Lower lobe of right lung (tissue), 2 donors: Measurements from ENCODE around the gene VPS26C. TPM values are rescaled to one million over a fixed set of nuclear protein-coding genes. Genes with fewer than 3 reads are reported as not detected.

Experiments
- ATAC-seq, 2 donors: fragments of 200-7000 bp; cut with Tn5 transposase; one replicate each; pipeline ENCODE4 v1.9.1; 2020 to 2022; ENCODE audit warnings: mild to moderate bottlenecking in 2 of 2, moderate library complexity in 2 of 2
- DNase-seq: peaks from one replicate; pipeline ENCODE4 v3.0.0-alpha.2; 2020
- H3K27ac ChIP-seq: fragments of 200-600 bp; one replicate; pipeline ENCODE4 v1.8.0; 2022
- H3K27me3 ChIP-seq: fragments of 200-600 bp; one replicate; pipeline ENCODE4 v1.8.0; 2022; ENCODE audit warnings: low read depth
- H3K36me3 ChIP-seq: fragments of 200-600 bp; one replicate; pipeline ENCODE4 v1.8.0; 2022; ENCODE audit warnings: mild to moderate bottlenecking
- H3K4me1 ChIP-seq: fragments of 200-600 bp; one replicate; pipeline ENCODE4 v1.8.0; 2022
- H3K4me3 ChIP-seq: fragments of 200-600 bp; one replicate; pipeline ENCODE4 v1.8.0; 2022; ENCODE audit warnings: mild to moderate bottlenecking
- H3K9me3 ChIP-seq: fragments of 200-600 bp; one replicate; pipeline ENCODE4 v1.8.0; 2022
- intact Hi-C: fragments of 100-400 bp; cut with DNase I; formaldehyde crosslinking; loops from one replicate; pipeline ENCODE4 v1.11.0; 2022
- total RNA-seq: library from RNA; stranded (reverse); fragmentation: NEBNext Ultra II Directional; extraction: Animal tissue kit (Norgen Biotek cat#: 25700); gene quantifications from one replicate; pipeline ENCODE4 v1.2.1, GENCODE V29; 2021
- TF ChIP-seq, protein P1 (sequence below): fragments of 200-600 bp; IDR thresholded peaks from one replicate; pipeline ENCODE4 v1.8.0; 2022; ENCODE audit warnings: antibody characterized with exemption, mild to moderate bottlenecking
- donor health status: DM: no; HTN: yes; CAD: no; lungs with severe emphysema.

Gene VPS26C
- total RNA-seq, 1 donor from 2014 or later, result 62.2 TPM

GRCh38 chr21:37251294-37251634 is 15.9 kb downstream of the VPS26C start:
- no peaks in the 10 kb centered on the region for H3K27me3 ChIP-seq
- ATAC-seq, result no peak
- H3K4me3 ChIP-seq, result no peak overlapping the region
- intact Hi-C loops, result no loop called here
- TF ChIP-seq, protein P1, sequence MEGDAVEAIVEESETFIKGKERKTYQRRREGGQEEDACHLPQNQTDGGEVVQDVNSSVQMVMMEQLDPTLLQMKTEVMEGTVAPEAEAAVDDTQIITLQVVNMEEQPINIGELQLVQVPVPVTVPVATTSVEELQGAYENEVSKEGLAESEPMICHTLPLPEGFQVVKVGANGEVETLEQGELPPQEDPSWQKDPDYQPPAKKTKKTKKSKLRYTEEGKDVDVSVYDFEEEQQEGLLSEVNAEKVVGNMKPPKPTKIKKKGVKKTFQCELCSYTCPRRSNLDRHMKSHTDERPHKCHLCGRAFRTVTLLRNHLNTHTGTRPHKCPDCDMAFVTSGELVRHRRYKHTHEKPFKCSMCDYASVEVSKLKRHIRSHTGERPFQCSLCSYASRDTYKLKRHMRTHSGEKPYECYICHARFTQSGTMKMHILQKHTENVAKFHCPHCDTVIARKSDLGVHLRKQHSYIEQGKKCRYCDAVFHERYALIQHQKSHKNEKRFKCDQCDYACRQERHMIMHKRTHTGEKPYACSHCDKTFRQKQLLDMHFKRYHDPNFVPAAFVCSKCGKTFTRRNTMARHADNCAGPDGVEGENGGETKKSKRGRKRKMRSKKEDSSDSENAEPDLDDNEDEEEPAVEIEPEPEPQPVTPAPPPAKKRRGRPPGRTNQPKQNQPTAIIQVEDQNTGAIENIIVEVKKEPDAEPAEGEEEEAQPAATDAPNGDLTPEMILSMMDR, result no peak
- no peak for DNase-seq
- H3K9me3 ChIP-seq, result no peaks in the 10 kb centered on the region
- H3K36me3 ChIP-seq, result no peaks in the 10 kb centered on the region
- H3K27ac ChIP-seq, result no peak overlapping the region
- peaks cover 11% of the 10 kb centered on the region for H3K4me1 ChIP-seq

- peaks cover 23% of the 10 kb centered on the region for H3K4me1 ChIP-seq
- no peaks in the 10 kb centered on the region for H3K27me3 ChIP-seq
- DNase-seq (no peak), ATAC-seq (no peak)
- H3K9me3 ChIP-seq, result no peaks in the 10 kb centered on the region
- H3K4me3 ChIP-seq, result no peak overlapping the region
- intact Hi-C loops, result no loop called here
- no peak overlapping the region for H3K27ac ChIP-seq
- no peaks in the 10 kb centered on the region for H3K36me3 ChIP-seq
- TF ChIP-seq, protein P1, result no peak
These were observed 17.8 kb downstream of the VPS26C start for GRCh38 chr21:37249112-37249904.

DNA sequence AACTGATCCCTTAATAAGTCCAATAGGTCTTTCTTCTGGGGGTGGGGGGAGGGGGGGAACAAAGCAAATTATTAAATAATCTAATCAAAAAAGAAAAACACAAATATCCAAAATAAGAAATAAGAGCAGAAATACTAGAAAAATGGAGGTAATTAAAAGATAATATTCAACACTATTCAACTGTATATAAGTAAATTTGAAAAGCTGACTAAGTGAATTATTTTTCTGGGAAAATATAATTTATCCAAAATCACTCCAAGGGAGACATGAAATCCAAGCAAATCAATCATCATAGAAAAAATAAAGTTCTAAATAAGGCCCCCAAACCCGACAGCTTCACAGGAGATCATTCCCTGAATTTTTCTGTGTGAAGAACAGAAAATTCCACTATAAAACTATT is 18.8 kb downstream of the VPS26C start:
- H3K27me3 ChIP-seq, result no peaks in the 10 kb centered on the region
- intact Hi-C loops, result no loop called here
- H3K36me3 ChIP-seq, result no peaks in the 10 kb centered on the region
- H3K27ac ChIP-seq, result no peak overlapping the region
- no peak for DNase-seq
- ATAC-seq, result no peak
- TF ChIP-seq, protein P1, result no peak
- H3K4me3 ChIP-seq, result no peak overlapping the region
- H3K4me1 ChIP-seq, result peaks cover 23% of the 10 kb centered on the region
- no peaks in the 10 kb centered on the region for H3K9me3 ChIP-seq

GRCh38 chr21:37245151-37245550 is 22.0 kb downstream of the VPS26C start:
- TF ChIP-seq, protein P1, result no peak
- peaks cover 15% of the 10 kb centered on the region for H3K36me3 ChIP-seq
- no peak for DNase-seq
- no peak overlapping the region for H3K4me3 ChIP-seq
- no peak overlapping the region for H3K27ac ChIP-seq
- H3K27me3 ChIP-seq, result no peaks in the 10 kb centered on the region
- H3K4me1 ChIP-seq, result peaks cover 15% of the 10 kb centered on the region
- peak; percentile 28 to 61 for ATAC-seq
- no peaks in the 10 kb centered on the region for H3K9me3 ChIP-seq
- intact Hi-C loops, result no loop called here

DNA sequence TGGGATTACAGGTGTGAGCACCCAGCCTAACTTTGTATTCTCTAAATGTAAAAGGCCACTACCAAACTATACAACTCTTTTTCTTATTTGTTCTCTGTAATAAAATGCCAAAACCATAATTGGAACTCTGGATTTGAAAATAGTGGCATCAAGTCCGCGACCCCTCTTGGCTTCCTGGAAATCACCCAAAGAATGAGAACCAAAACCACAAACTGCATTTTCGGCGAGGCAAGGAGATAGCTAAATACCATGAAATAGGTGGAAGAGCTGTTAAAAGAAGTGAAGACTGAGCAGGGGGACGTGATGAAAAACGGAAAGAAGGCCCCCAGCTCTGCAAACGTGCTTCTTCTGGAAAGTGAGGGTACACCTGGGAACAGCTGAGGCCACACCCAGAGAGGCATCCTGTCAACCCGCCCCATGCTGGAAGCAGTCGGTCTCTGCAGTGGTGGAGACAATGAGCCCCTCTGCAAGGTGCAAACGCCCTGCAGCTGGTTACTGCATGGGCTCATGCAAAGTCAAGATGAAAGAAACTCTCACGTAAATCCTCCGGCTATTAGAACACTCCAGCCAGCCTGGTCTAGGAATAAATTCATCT is 22.5 kb downstream of the VPS26C start:
- ATAC-seq (no peak), DNase-seq (no peak)
- no peaks in the 10 kb centered on the region for H3K27me3 ChIP-seq
- TF ChIP-seq, protein P1, result no peak
- peaks cover 20% of the 10 kb centered on the region for H3K36me3 ChIP-seq
- no peak overlapping the region for H3K27ac ChIP-seq
- intact Hi-C loops, result no loop called here
- H3K4me1 ChIP-seq, result peaks cover 15% of the 10 kb centered on the region
- H3K9me3 ChIP-seq, result no peaks in the 10 kb centered on the region
- H3K4me3 ChIP-seq, result no peak overlapping the region
